HG03025 (cell line): ENCODE data around the gene MYO1F.

Experiments used
- ATAC-seq: cut with Tn5 transposase; IDR thresholded peaks from one replicate; pipeline ENCODE4 v1.9.1; 2021; ENCODE audit warnings: mild to moderate bottlenecking, moderate library complexity; ENCODE audit not compliant: unreplicated experiment, low FRiP score

The MYO1F gene

DNA sequence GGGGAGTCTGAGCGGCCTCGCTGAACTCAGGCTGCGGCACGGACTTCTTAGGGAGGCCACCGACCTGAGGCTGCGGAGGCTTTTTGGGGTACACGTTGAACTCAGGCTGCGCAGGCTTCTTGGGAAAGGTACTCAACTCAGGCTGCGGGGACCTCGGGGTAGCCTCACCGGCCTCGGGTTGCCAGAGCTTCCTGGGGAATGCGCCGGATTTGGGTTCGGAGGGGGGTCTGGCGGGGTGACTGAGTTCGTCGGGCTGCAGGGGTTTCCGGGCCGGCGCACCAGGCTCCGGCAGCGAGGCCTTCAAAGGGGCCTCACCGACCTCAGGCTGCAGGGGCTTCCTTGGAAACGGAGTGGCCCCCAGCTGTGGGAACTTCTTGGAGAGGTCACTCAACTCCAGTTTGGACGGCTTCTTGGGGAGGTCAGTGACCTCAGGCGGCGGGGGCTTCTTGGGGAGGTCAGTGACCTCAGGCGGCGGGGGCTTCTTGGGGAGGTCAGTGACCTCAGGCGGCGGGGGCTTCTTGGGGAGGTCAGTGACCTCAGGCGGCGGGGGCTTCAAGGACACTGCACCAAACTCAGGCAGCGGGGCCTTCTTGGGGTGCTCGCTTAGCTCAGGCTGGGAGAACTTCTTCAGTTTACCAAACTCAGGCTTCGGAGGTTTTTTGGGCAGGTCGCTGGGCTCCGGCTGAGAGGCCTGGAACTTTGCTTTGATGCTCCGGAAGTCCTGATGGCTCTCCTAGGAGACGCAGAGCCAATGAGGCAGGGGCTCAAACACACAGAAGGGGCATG lies 78.0 kb downstream of the MYO1F start:
- ATAC-seq, result no peak

- ATAC-seq, result no peak
Measured at GRCh38 chr19:8498295-8498694, 78.9 kb downstream of the MYO1F start.

GRCh38 chr19:8494158-8494557 lies 83.1 kb downstream of the MYO1F start:
- ATAC-seq, result no peak

GRCh38 chr19:8491574-8491973 lies 85.7 kb downstream of the MYO1F start:
- no peak for ATAC-seq

DNA sequence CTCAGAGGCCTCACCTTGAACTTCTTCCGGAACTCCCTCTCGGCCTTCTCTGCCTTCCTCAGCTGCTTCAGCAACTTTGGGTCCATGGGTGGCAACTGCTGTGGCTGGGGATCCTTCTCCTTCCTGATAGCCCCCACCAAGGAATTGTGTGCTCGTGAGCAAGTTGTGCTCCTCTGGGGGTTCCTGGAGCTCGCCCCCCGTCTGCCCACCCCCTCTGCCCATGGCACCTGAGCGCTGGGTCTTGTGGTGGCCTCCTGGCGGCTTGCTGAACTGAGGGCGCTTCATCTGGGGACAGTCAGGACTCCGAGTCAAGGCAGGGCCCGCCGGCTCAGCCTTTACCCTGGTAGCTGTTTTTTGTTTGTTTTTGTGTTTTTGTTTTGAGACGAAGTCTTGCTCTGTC lies 86.4 kb downstream of the MYO1F start:
- no peak for ATAC-seq

DNA sequence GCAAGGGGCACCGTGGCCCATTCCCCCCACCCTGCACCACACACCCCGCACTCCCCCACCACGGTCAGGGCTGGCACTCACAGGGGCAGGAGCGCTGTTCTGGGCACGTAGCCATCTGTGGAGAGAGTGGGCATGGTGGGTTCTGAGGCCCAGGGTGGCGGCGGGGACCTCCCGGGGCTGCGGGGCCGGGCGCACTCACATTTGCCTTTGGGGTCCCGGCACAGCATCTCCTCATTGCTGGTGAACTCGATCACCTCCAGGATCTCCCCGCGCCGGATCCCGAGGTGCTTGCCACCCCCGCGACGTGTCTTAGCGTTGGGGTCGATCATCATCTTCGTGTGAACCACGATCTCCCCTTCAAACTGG lies 86.9 kb downstream of the MYO1F start:
- ATAC-seq, result no peak

DNA sequence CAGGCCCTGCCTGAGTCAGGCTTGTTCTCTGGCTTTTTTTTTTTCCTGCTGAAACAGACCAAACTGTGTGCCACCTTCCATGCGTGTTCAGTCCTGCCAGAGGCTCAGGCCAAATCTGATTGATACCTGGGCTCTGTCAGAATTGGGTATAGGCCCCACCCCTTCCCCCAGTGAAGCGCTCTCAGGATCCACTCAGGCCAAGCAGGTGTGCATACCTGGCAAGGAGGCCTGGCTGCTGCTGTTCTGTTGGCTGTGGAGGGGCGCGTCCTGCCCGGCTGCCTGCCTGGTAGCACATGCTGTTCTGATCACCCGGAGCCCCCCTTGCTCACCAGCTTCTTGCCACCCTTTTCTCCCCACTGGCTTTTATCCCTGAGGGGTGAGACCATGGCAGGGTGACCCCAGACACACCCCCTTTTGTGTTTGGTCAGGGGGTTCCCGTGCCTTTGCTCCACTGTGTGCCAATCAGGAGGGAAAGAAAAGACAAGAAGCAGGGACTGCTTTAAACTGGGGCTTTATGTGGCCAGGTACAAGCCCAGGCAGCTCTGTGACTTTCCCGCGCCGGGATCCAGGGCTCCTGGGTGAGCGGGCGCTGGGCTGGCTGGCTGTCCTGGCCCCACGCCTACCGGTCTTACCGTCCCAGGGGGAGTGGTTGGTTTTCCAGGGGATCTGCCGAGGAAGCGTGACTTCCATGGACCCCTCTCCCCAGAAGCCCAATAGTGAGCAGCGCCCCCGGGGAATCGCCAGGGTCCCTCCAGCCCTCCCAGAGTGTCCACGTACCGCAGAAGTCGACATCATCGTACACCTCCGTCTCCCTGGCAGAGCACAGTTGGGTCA lies 87.5 kb downstream of the MYO1F start:
- ATAC-seq, result no peak

DNA sequence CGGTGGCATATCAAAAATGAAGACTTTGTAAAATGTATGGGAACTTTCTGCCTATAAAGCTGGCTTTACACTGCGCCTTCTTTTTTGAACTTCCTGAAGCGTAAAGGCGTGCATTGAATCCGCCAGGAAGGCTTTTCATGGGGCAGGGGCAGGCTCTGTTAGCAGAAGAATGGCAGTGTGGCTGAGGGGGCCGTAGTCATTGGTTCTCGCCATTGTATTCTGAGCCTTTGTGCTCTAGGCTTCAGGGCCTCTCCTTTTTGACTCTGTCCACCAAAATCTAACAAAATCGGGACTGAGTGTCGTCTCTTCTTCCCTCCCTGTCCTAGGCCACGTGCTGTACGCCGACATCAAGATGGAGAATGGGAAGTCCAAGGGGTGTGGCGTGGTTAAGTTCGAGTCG lies 88.9 kb downstream of the MYO1F start:
- no peak for ATAC-seq

DNA sequence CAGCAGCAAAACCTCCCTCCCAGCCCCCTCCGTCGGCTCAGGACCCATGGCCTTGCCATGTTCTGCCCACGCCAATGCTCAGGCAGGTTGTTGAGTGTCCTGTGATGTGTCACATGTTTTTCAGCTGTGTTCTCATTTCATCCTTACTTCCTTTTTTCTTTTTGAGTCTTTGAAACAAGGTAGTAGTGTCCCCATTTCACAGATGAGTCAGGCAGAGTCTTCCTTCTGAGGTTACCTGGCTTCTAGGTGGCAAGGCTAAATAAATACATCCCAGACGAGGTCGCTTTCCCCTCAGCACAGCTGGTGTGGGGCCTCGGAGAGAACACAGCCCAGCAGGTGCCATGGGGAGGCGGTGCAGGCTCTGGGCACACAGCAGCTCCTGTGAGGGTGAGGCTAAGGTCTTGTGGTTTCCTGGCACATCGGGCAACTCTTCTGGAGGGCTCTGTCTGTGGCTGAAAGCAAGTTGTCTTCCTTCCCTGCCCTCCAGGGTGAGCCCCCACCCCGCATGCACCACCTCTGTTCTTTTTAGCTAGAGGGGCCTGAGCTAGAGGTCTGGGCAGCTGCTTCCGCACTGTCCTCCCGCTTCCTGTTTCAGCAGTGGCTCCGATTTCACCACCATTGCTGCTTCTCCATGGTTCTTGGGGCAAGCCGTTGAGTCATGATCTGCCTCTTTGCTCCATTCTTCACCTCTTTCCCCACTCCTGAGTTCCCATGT lies 89.9 kb downstream of the MYO1F start:
- no peak for ATAC-seq

- ATAC-seq, result no peak
Measured at GRCh38 chr19:8486661-8487136, 90.5 kb downstream of the MYO1F start.

DNA sequence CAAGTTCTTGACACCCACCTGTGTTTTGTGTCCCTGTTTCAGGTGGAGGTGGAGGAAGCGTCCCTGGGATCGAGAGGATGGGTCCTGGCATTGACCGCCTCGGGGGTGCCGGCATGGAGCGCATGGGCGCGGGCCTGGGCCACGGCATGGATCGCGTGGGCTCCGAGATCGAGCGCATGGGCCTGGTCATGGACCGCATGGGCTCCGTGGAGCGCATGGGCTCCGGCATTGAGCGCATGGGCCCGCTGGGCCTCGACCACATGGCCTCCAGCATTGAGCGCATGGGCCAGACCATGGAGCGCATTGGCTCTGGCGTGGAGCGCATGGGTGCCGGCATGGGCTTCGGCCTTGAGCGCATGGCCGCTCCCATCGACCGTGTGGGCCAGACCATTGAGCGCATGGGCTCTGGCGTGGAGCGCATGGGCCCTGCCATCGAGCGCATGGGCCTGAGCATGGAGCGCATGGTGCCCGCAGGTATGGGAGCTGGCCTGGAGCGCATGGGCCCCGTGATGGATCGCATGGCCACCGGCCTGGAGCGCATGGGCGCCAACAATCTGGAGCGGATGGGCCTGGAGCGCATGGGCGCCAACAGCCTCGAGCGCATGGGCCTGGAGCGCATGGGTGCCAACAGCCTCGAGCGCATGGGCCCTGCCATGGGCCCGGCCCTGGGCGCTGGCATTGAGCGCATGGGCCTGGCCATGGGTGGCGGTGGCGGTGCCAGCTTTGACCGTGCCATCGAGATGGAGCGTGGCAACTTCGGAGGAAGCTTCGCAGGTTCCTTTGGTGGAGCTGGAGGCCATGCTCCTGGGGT lies 91.5 kb downstream of the MYO1F start:
- ATAC-seq, result no peak

DNA sequence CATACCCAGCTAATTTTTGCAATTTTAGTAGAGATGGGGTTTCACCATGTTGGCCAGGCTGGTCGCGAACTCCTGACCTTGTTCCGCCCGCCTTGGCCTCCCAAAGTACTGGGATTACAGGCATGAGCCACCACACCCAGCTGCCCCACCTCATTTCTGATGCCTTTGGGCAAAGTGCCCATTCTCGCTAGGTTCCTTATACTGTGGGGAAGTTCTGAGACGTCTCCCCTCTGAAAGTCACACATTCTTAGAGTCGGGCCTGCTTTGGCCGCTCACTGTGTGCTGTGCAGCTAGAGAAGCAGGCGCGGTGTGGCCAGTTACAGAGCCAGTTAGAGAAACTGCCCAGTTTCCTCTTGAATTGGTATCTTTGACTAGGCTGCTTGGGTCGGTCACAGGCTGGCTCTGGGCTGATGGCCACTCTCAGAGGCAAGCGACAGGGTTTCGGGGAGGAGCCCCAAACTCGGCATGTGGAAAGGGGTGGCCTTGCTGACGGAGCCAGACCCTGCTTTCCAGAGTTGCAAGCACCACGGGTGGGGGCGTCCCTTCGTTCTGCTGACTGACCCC lies 92.8 kb downstream of the MYO1F start:
- no peak for ATAC-seq

GRCh38 chr19:8483165-8483564 lies 94.1 kb downstream of the MYO1F start:
- ATAC-seq, result no peak

DNA sequence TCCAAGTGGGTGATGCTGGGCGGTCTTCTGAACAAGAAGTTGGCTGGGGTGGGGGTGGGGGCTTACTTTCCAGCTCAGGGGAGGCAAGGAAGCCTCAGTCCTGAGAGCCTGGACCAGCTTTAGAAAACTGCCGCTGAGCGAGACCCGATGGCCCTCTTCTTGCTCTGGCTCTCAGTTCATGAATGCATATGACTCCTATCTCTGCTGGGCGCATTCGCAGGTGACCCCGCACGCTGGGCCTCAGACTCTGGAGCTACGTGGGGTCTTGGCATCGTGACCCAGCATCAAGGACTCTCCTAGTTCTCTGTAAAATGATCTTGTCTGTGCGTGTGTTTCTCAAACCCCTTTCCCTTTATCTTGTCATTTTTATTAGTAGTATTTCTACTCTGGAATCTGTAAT lies 94.5 kb downstream of the MYO1F start:
- no peak for ATAC-seq

- ATAC-seq, result no peak
Measured at GRCh38 chr19:8481616-8482015, 95.6 kb downstream of the MYO1F start.

- no peak for ATAC-seq
Measured at GRCh38 chr19:8481201-8481600, 96.0 kb downstream of the MYO1F start.

DNA sequence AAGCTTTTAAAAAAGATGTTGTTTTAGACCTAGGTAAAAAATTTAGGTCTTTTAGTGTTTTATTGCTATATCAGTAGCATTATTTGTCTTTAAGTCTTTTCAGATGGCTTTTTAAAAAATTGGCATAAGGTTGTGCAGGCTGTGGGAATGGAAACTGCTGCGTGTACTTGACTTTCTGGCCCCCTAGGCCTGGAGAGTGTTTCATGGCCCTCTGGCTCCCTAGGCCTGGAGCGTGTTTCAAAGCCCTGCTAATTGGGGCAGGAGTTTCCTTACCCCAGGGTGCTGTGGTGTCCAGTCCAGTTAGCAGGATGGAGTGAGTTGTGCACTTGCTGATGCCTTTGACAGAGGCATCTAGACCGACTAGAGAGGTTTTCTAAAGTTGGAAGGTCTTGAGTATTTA lies 98.6 kb downstream of the MYO1F start:
- ATAC-seq, result no peak

GRCh38 chr19:8477889-8478288 lies 99.4 kb downstream of the MYO1F start:
- no peak for ATAC-seq

DNA sequence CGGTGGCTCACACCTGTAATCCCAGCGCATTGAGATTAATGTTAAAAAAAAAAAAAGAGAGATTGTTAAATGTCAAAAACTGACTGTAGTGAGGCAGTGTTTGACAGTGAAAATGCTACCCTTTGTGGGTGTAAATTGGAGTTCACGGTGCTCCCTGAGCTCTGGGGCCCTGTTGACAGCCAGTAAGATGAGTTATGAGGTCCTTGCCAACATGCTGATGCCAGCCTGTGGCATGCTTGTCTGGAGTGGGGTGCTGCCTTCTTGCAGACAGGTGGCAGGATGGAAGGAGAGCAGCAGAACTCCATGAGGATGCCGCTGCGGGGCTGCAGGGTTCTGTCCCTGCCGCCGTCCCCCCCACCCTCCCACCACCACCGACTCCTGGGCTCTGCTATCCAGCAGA lies 100.7 kb downstream of the MYO1F start:
- ATAC-seq, result no peak

DNA sequence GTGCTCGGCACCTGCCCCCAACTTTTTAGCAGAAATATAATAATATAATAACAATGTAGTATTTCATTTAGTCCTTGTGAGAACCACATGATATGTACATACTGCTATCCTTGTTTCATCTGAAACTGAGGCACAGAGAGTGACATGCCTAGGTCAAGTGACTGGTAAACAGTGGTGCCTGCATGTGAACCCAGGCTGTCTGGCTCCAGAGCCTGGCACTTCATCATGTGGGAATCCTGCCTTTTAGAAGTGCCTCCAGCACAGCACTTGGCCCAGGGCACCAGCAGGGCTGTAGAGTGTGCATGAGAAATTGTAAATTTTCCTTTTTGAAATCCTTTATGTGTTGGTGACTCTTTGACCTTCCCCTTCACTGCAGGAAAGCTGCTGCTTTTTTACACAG lies 102.2 kb downstream of the MYO1F start:
- ATAC-seq, result no peak
